DOHH2 (cell line): ENCODE results near the gene YLPM1.
"Not testable (repeated sequence)": the region's sequence is repeated elsewhere in the genome, so short reads cannot be mapped to it uniquely, and the experiment has no call there.

ENCODE experiments used
- H3F3A ChIP-seq: fragments of 200-600 bp; sonication (generic), shearing (Covaris generic); 2 replicates; pipeline ENCODE4 v1.6.0; 2016; ENCODE audit warnings: antibody characterized with exemption, mild to moderate bottlenecking; ENCODE audit not compliant: control insufficient read depth, insufficient read depth
- H3K27ac ChIP-seq: fragments of 200-600 bp; sonication (generic); 2 replicates; pipeline ENCODE4 v1.5.1; 2014; ENCODE audit warnings: low read depth, mild to moderate bottlenecking, low read length, moderate library complexity
- H3K27me3 ChIP-seq: fragments of 200-600 bp; sonication (generic); 2 replicates; pipeline ENCODE4 v1.6.1; 2014; ENCODE audit warnings: mild to moderate bottlenecking, low read length, mixed read lengths; ENCODE audit not compliant: control insufficient read depth
- H3K36me3 ChIP-seq: fragments of 200-600 bp; sonication (generic); 2 replicates; pipeline ENCODE4 v1.6.1; 2014; ENCODE audit warnings: mild to moderate bottlenecking, low read length, moderate library complexity, mixed read lengths; ENCODE audit not compliant: control insufficient read depth
- H3K4me1 ChIP-seq: fragments of 200-600 bp; sonication (generic); 2 replicates; pipeline ENCODE4 v1.6.1; 2014; ENCODE audit warnings: mild to moderate bottlenecking, low read length, mixed read lengths; ENCODE audit not compliant: control insufficient read depth
- H3K4me2 ChIP-seq: fragments of 200-600 bp; sonication (generic); 2 replicates; pipeline ENCODE4 v1.6.0; 2014; ENCODE audit warnings: mild to moderate bottlenecking, low read length, moderate library complexity
- H3K4me3 ChIP-seq: fragments of 200-600 bp; sonication (generic); 2 replicates; pipeline ENCODE4 v1.5.1; 2014; ENCODE audit warnings: mild to moderate bottlenecking, low read length, mixed read lengths
- H3K79me2 ChIP-seq: fragments of 200-600 bp; sonication (generic); 2 replicates; pipeline ENCODE4 v1.6.1; 2014; ENCODE audit warnings: mild to moderate bottlenecking, low read length, mixed read lengths; ENCODE audit not compliant: control insufficient read depth
- H3K9me2 ChIP-seq: fragments of 200-600 bp; sonication (generic); replicated peaks from 2 replicates; pipeline ENCODE4 v1.6.1; 2014; ENCODE audit warnings: mild to moderate bottlenecking, low read length, mixed read lengths; ENCODE audit not compliant: control insufficient read depth
- H3K9me3 ChIP-seq: fragments of 200-600 bp; sonication (generic); 2 replicates; pipeline ENCODE4 v1.6.1; 2014; ENCODE audit warnings: antibody characterized with exemption, low read length, mixed read lengths; ENCODE audit not compliant: control insufficient read depth, insufficient read depth
- H4K20me1 ChIP-seq: fragments of 200-600 bp; sonication (generic); 2 replicates; pipeline ENCODE4 v1.6.0; 2014; ENCODE audit warnings: low read depth, mild to moderate bottlenecking, antibody characterized with exemption, low read length, moderate library complexity; ENCODE audit not compliant: control insufficient read depth, insufficient read depth
- CTCF ChIP-seq: fragments of 200-600 bp; sonication (generic); IDR thresholded peaks from one replicate; pipeline ENCODE4 v1.5.1; 2014; ENCODE audit warnings: antibody characterized with exemption, mild to moderate bottlenecking, low read depth, low read length; ENCODE audit not compliant: poor library complexity, severe bottlenecking
- EZH2phosphoT487 ChIP-seq: fragments of 200-600 bp; sonication (generic); IDR thresholded peaks from 2 replicates; pipeline ENCODE4 v1.6.1; 2017; ENCODE audit warnings: borderline replicate concordance, mild to moderate bottlenecking, antibody characterized with exemption, low read length, moderate library complexity, mixed read lengths

The YLPM1 gene

GRCh38 chr14:74747237-74747636, 15.9 kb upstream of the YLPM1 start:
- no peaks in the 10 kb centered on the region for H3K4me1 ChIP-seq
- no peaks in the 10 kb centered on the region for H4K20me1 ChIP-seq
- H3K4me3 ChIP-seq: no peak overlapping the region
- no peaks in the 10 kb centered on the region for H3K79me2 ChIP-seq
- no peaks in the 10 kb centered on the region for H3F3A ChIP-seq
- H3K4me2 ChIP-seq: no peak overlapping the region
- H3K9me3 ChIP-seq: no peaks in the 10 kb centered on the region
- no peaks in the 10 kb centered on the region for H3K36me3 ChIP-seq
- H3K9me2 ChIP-seq: no peaks in the 10 kb centered on the region
- no peak overlapping the region for H3K27ac ChIP-seq
- TF ChIP-seq EZH2phosphoT487 (no peak), CTCF (no peak)
- H3K27me3 ChIP-seq: no peaks in the 10 kb centered on the region

GRCh38 chr14:74754157-74754556, 9.0 kb upstream of the YLPM1 start:
- Histone ChIP-seq H4K20me1 (no peaks in the 10 kb centered on the region), H3F3A (no peaks in the 10 kb centered on the region), H3K4me2 (no peak overlapping the region), H3K4me3 (no peak overlapping the region), H3K27me3 (no peaks in the 10 kb centered on the region), H3K79me2 (no peaks in the 10 kb centered on the region), H3K4me1 (no peaks in the 10 kb centered on the region), H3K9me2 (no peaks in the 10 kb centered on the region), H3K36me3 (no peaks in the 10 kb centered on the region), H3K9me3 (no peaks in the 10 kb centered on the region), H3K27ac (no peak overlapping the region)
- TF ChIP-seq CTCF (no peak), EZH2phosphoT487 (no peak)

- Histone ChIP-seq H3K36me3 (no peaks in the 10 kb centered on the region), H3K9me3 (no peaks in the 10 kb centered on the region), H4K20me1 (no peaks in the 10 kb centered on the region), H3K79me2 (no peaks in the 10 kb centered on the region), H3K4me2 (no peak overlapping the region), H3K4me1 (no peaks in the 10 kb centered on the region), H3K9me2 (no peaks in the 10 kb centered on the region), H3K27me3 (no peaks in the 10 kb centered on the region), H3K4me3 (no peak overlapping the region), H3F3A (no peaks in the 10 kb centered on the region), H3K27ac (no peak overlapping the region)
- no peak for TF ChIP-seq CTCF
- TF ChIP-seq EZH2phosphoT487: no peak
Observed at GRCh38 chr14:74754899-74755298, 8.2 kb upstream of the YLPM1 start.

GRCh38 chr14:74756326-74756725, 6.8 kb upstream of the YLPM1 start:
- no peaks in the 10 kb centered on the region for H3K9me2 ChIP-seq
- H4K20me1 ChIP-seq: no peaks in the 10 kb centered on the region
- no peaks in the 10 kb centered on the region for H3K4me1 ChIP-seq
- no peak overlapping the region for H3K4me3 ChIP-seq
- no peak overlapping the region for H3K4me2 ChIP-seq
- no peaks in the 10 kb centered on the region for H3K79me2 ChIP-seq
- TF ChIP-seq EZH2phosphoT487 (no peak), CTCF (no peak)
- H3K27me3 ChIP-seq: no peaks in the 10 kb centered on the region
- no peaks in the 10 kb centered on the region for H3K9me3 ChIP-seq
- H3K36me3 ChIP-seq: no peaks in the 10 kb centered on the region
- no peaks in the 10 kb centered on the region for H3F3A ChIP-seq
- no peak overlapping the region for H3K27ac ChIP-seq

- not testable (repeated sequence) for H3K9me3 ChIP-seq, H3K27ac ChIP-seq, H3K36me3 ChIP-seq, H4K20me1 ChIP-seq, H3K27me3 ChIP-seq, H3K4me3 ChIP-seq, H3K4me2 ChIP-seq, H3K9me2 ChIP-seq, H3K79me2 ChIP-seq, H3F3A ChIP-seq
- peaks cover 11% of the 10 kb centered on the region for H3K4me1 ChIP-seq
Observed at GRCh38 chr14:74758505-74758904, 4.6 kb upstream of the YLPM1 start.
